ENCODE data around the gene ACSM5.

DNA sequence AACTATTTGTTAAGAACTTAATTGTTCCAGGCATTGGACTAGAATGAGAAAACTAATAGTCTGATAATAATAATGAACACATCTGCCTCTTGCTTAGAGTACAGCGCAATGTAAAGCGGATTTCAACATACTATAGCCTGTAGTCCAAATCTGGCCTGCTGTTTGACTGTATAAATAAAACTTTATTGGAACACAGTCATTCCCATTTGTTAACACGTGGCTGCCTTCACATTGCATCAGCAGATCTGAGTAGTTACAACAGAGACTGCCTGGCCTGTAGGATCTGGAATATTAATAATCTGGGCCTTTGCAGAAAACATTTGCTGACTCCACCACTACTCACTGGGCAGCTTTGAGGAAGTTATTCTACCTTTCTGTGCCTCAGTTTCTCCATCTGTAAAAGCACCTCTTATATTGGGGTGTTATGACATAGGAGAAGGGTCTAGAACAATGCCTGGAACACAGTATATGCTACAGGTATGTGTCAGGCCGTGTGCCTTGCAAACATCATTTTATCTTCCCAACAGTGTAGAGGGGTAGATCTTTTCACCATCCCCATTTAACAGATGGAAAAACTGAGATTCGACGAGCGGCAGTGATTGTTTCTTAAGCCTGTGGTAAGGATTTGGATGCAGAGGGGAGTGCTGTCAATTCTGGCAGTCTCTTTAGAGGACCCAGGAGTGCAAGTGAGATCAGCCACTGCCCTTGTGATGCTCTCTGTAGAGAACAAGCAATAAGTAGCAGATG, 27.0 kb upstream of the ACSM5 start:
- no peak for TF ChIP-seq POLR2A (IDR thresholded peaks at IDR 0.05; ENCODE audit: low read depth, low read length)
- no peak for TF ChIP-seq POLR2AphosphoS5 (IDR thresholded peaks at IDR 0.05; ENCODE audit: low read depth, low read length)
- TF ChIP-seq TAF1 (IDR thresholded peaks at IDR 0.05; ENCODE audit: low read depth, low read length): no peak
- TF ChIP-seq PAX5 (IDR thresholded peaks at IDR 0.05; ENCODE audit: insufficient read depth, low read length, severe bottlenecking): no peak
- no peak for TF ChIP-seq SPI1 (IDR thresholded peaks at IDR 0.05; ENCODE audit: low read depth, low read length)
